HG03565 (cell line): ENCODE data around the gene SHISA6.

Source experiments
- ATAC-seq: cut with Tn5 transposase; IDR thresholded peaks from one replicate; pipeline ENCODE4 v1.9.1; 2021; ENCODE audit warnings: mild to moderate bottlenecking, moderate library complexity; ENCODE audit not compliant: unreplicated experiment

The SHISA6 gene

GRCh38 chr17:11264183-11264871 lies 23.3 kb downstream of the SHISA6 start:
- ATAC-seq, result no peak

GRCh38 chr17:11267999-11268575 lies 27.1 kb downstream of the SHISA6 start:
- ATAC-seq, result no peak

GRCh38 chr17:11269210-11269609 lies 28.2 kb downstream of the SHISA6 start:
- no peak for ATAC-seq

- ATAC-seq, result no peak
Measured at GRCh38 chr17:11272191-11272590, 31.2 kb downstream of the SHISA6 start.

- ATAC-seq, result no peak
Measured at GRCh38 chr17:11273596-11273995, 32.6 kb downstream of the SHISA6 start.

GRCh38 chr17:11274106-11274505 lies 33.1 kb downstream of the SHISA6 start:
- no peak for ATAC-seq

GRCh38 chr17:11276486-11276885 lies 35.5 kb downstream of the SHISA6 start:
- no peak for ATAC-seq

GRCh38 chr17:11278186-11278991 lies 37.4 kb downstream of the SHISA6 start:
- no peak for ATAC-seq

GRCh38 chr17:11278992-11279270 lies 37.9 kb downstream of the SHISA6 start:
- ATAC-seq, result no peak

- ATAC-seq, result no peak
Measured at GRCh38 chr17:11279776-11280344, 38.8 kb downstream of the SHISA6 start.

- no peak for ATAC-seq
Measured at GRCh38 chr17:11282586-11282985, 41.6 kb downstream of the SHISA6 start.

GRCh38 chr17:11284811-11285210 lies 43.8 kb downstream of the SHISA6 start:
- ATAC-seq, result no peak

GRCh38 chr17:11285946-11286345 lies 44.9 kb downstream of the SHISA6 start:
- ATAC-seq, result no peak

- no peak for ATAC-seq
Measured at GRCh38 chr17:11287791-11288190, 46.8 kb downstream of the SHISA6 start.

GRCh38 chr17:11290814-11291213 lies 49.8 kb downstream of the SHISA6 start:
- ATAC-seq, result no peak

GRCh38 chr17:11292491-11292890 lies 51.5 kb downstream of the SHISA6 start:
- ATAC-seq, result no peak

GRCh38 chr17:11293480-11293879 lies 52.5 kb downstream of the SHISA6 start:
- no peak for ATAC-seq

- no peak for ATAC-seq
Measured at GRCh38 chr17:11294826-11295225, 53.8 kb downstream of the SHISA6 start.

GRCh38 chr17:11296994-11297393 lies 56.0 kb downstream of the SHISA6 start:
- no peak for ATAC-seq

GRCh38 chr17:11298401-11298800 lies 57.4 kb downstream of the SHISA6 start:
- no peak for ATAC-seq

GRCh38 chr17:11300201-11300600 lies 59.2 kb downstream of the SHISA6 start:
- no peak for ATAC-seq

GRCh38 chr17:11300738-11301137 lies 59.7 kb downstream of the SHISA6 start:
- no peak for ATAC-seq
